Thyroid gland (tissue), 4 donors: ENCODE results near the gene SMIM35.

ENCODE experiments used
- POLR2A ChIP-seq, 2 donors: fragments of 450-650 bp; IDR thresholded peaks; one replicate each; pipeline ENCODE4 v1.6.1; 2017; ENCODE audit warnings: antibody characterized with exemption in 2 of 2, mild to moderate bottlenecking in 2 of 2, moderate library complexity in 1 of 2
- TF ChIP-seq, protein P1 (sequence below), 6 experiments: fragments of 200-600 bp in 3 of 6; fragments of 450-650 bp in 3 of 6; sonication (generic) in 3 of 6; IDR thresholded peaks; one replicate each; pipeline ENCODE4 v1.5.1; 2016 to 2019; ENCODE audit warnings: antibody characterized with exemption in 6 of 6, mild to moderate bottlenecking in 2 of 6, inconsistent platforms in 1 of 6, moderate library complexity in 1 of 6

DNA sequence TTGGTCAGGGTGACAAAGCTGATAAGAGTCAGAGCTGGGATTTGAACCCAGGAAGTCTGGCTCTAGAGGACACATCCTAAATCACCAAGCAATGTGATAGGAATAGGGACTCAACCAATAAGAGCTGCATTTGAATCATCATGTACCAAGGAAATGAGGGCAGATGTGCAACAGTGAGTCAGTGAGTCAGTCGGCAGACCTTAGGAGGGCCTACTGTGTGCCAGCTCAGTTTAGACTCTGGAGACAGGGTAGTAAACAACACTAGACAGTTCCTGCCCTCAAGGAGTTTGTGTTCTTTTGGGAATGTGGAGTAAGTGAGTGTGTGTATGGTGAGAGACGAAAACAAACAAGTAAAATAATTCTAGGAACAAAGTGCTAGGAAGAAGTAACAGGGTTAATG is 89.4 kb downstream of the SMIM35 start:
- TF ChIP-seq POLR2A (IDR thresholded peaks at IDR 0.05), result no peak
- TF ChIP-seq, protein P1, sequence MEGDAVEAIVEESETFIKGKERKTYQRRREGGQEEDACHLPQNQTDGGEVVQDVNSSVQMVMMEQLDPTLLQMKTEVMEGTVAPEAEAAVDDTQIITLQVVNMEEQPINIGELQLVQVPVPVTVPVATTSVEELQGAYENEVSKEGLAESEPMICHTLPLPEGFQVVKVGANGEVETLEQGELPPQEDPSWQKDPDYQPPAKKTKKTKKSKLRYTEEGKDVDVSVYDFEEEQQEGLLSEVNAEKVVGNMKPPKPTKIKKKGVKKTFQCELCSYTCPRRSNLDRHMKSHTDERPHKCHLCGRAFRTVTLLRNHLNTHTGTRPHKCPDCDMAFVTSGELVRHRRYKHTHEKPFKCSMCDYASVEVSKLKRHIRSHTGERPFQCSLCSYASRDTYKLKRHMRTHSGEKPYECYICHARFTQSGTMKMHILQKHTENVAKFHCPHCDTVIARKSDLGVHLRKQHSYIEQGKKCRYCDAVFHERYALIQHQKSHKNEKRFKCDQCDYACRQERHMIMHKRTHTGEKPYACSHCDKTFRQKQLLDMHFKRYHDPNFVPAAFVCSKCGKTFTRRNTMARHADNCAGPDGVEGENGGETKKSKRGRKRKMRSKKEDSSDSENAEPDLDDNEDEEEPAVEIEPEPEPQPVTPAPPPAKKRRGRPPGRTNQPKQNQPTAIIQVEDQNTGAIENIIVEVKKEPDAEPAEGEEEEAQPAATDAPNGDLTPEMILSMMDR (IDR thresholded peaks at IDR 0.05), result no peak
